Measurements from ENCODE around the gene USP15. TPM values are rescaled to one million over a fixed set of nuclear protein-coding genes. Genes with fewer than 3 reads are reported as not detected.

The USP15 gene
- total and polyA plus RNA-seq, 8 donors = 42.2 to 107 (median 48.4) TPM

DNA sequence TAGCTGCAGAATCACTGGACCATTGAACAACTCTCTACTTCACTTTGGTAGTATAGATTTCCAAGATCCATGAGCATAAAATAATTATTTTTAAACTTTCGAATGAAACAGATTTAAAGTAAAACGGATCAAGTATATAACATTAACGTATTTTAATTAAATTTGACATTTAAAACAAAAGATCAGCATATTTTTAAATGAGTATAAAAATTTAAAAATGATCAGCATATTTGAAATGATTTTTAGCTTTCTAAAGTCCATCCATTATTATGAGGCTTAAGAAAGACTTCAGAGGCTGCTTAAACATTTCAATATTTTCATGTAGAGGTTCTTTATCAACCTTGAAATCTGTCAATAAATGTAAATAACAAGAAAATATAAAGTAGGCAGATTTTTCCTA, 5.2 kb upstream of the USP15 start:
- no peak for DNase-seq
- intact Hi-C loops (cut with DNase I) = no loop called here
- no peaks in the 10 kb centered on the region for H3K27me3 ChIP-seq
- no peak overlapping the region for H3K4me3 ChIP-seq
- ATAC-seq = no peak
- TF ChIP-seq, protein P1, sequence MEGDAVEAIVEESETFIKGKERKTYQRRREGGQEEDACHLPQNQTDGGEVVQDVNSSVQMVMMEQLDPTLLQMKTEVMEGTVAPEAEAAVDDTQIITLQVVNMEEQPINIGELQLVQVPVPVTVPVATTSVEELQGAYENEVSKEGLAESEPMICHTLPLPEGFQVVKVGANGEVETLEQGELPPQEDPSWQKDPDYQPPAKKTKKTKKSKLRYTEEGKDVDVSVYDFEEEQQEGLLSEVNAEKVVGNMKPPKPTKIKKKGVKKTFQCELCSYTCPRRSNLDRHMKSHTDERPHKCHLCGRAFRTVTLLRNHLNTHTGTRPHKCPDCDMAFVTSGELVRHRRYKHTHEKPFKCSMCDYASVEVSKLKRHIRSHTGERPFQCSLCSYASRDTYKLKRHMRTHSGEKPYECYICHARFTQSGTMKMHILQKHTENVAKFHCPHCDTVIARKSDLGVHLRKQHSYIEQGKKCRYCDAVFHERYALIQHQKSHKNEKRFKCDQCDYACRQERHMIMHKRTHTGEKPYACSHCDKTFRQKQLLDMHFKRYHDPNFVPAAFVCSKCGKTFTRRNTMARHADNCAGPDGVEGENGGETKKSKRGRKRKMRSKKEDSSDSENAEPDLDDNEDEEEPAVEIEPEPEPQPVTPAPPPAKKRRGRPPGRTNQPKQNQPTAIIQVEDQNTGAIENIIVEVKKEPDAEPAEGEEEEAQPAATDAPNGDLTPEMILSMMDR (IDR thresholded peaks at IDR 0.05) = no peak
- no peaks in the 10 kb centered on the region for H3K9me3 ChIP-seq
- peaks cover 7 to 45% of the 10 kb centered on the region in 2 donors for H3K4me1 ChIP-seq
- no peaks in the 10 kb centered on the region for H3K36me3 ChIP-seq
- no peak overlapping the region for H3K27ac ChIP-seq

GRCh38 chr12:62256408-62257096, 3.7 kb upstream of the USP15 start:
- H3K4me1 ChIP-seq = peaks cover 12 to 38% of the 10 kb centered on the region in 2 donors
- ATAC-seq (no peak), DNase-seq (no peak)
- H3K27me3 ChIP-seq = no peaks in the 10 kb centered on the region
- TF ChIP-seq, protein P1 (IDR thresholded peaks at IDR 0.05) = no peak
- H3K36me3 ChIP-seq = no peaks in the 10 kb centered on the region
- intact Hi-C loops (cut with DNase I) = no loop called here
- H3K9me3 ChIP-seq = no peaks in the 10 kb centered on the region
- no peak overlapping the region for H3K4me3 ChIP-seq
- H3K27ac ChIP-seq = peak overlapping the region in 1 of 2 donors; percentile 57

- no peak overlapping the region for H3K27ac ChIP-seq
- TF ChIP-seq, protein P1 (IDR thresholded peaks at IDR 0.05) = no peak
- no peaks in the 10 kb centered on the region for H3K36me3 ChIP-seq
- no peaks in the 10 kb centered on the region for H3K27me3 ChIP-seq
- no peaks in the 10 kb centered on the region for H3K9me3 ChIP-seq
- ATAC-seq (no peak), DNase-seq (no peak)
- peaks cover 18 to 48% of the 10 kb centered on the region in 2 donors for H3K4me1 ChIP-seq
- intact Hi-C loops (cut with DNase I) = no loop called here
- no peak overlapping the region for H3K4me3 ChIP-seq
Observed at GRCh38 chr12:62258231-62258630, 2.0 kb upstream of the USP15 start.

DNA sequence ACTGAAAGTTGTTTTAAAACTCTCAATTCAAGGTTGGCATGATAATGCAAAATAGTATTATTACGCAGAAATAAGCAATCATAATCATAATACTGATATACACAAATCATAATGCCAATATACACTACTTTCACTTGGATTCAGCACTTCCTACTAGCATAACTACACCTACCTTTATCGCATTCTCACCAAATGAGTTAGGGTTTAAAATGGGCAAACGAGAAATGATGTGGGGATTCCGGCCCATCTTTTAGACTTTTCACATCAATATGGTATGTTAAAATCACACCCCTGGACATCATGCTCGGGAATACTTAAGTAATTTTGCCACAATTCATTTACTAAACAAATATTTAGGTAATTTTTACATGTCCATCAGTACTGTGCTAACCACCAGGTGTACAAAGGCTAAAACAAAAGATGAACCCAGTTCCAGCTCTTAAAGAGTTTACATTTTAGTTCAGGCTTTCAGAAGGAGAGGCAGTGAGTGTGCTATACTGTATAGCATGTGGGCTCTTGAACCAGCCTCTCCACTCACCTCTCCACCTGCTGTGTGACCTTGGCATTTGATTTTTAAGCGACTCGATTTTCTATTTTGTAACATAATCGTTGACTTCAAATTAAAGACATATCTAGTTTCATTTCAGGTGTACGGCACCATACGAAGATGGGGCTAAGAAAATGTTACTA, 1.1 kb upstream of the USP15 start:
- H3K9me3 ChIP-seq = no peaks in the 10 kb centered on the region
- H3K4me3 ChIP-seq = peak overlapping the region; percentile 78 to 94
- ATAC-seq (peak; percentile 31), DNase-seq (peak in 1 of 4 donors; percentile 21)
- H3K27me3 ChIP-seq = no peaks in the 10 kb centered on the region
- intact Hi-C loops (cut with DNase I) = no loop called here
- peaks cover 18 to 57% of the 10 kb centered on the region in 2 donors for H3K4me1 ChIP-seq
- H3K36me3 ChIP-seq = no peaks in the 10 kb centered on the region
- TF ChIP-seq, protein P1 (IDR thresholded peaks at IDR 0.05) = no peak
- peak overlapping the region; percentile 95 to 97 for H3K27ac ChIP-seq

- H3K9me3 ChIP-seq = no peaks in the 10 kb centered on the region
- TF ChIP-seq, protein P1 (IDR thresholded peaks at IDR 0.05) = no peak
- peak overlapping the region; percentile 78 to 94 for H3K4me3 ChIP-seq
- ATAC-seq (peak; percentile 23), DNase-seq (no peak)
- intact Hi-C loops (cut with DNase I) = no loop called here
- H3K27me3 ChIP-seq = no peaks in the 10 kb centered on the region
- peaks cover 18 to 61% of the 10 kb centered on the region in 2 donors for H3K4me1 ChIP-seq
- H3K36me3 ChIP-seq = no peaks in the 10 kb centered on the region
- H3K27ac ChIP-seq = peak overlapping the region; percentile 95 to 97
Observed at GRCh38 chr12:62259631-62259992, 592 bp upstream of the USP15 start.
